C4-2B (cell line): Measurements from ENCODE around the gene CDC42SE2.

ENCODE experiments used
- CTCF ChIP-seq: fragments of 450-650 bp; conservative IDR thresholded peaks from 2 replicates; pipeline ENCODE4 v1.5.1; 2017; ENCODE audit warnings: mild to moderate bottlenecking
- ZFX ChIP-seq: fragments of 450-650 bp; IDR thresholded peaks from 2 replicates; pipeline ENCODE4 v1.6.1; 2017

GRCh38 chr5:131316822-131317221, 53.0 kb downstream of the CDC42SE2 start:
- no peak for TF ChIP-seq CTCF
- TF ChIP-seq ZFX, result no peak
